IPS DF 4.7 (cell line): ENCODE measurements around the gene RIPK3.

Source experiments
- DNase-seq: peaks from one replicate; pipeline ENCODE4 v3.0.0-alpha.2; 2013; ENCODE audit warnings: low spot score; ENCODE audit errors: extremely low read depth

RIPK3 gene

GRCh38 chr14:24324024-24324423, 15.8 kb downstream of the RIPK3 start:
- no peak for DNase-seq

- no peak for DNase-seq
Measured at GRCh38 chr14:24323341-24323740, 16.4 kb downstream of the RIPK3 start.

GRCh38 chr14:24322672-24323071, 17.1 kb downstream of the RIPK3 start:
- DNase-seq, result no peak

- no peak for DNase-seq
Measured at GRCh38 chr14:24321212-24321975, 18.4 kb downstream of the RIPK3 start.

- no peak for DNase-seq
Measured at GRCh38 chr14:24317141-24317928, 22.5 kb downstream of the RIPK3 start.

- no peak for DNase-seq
Measured at GRCh38 chr14:24316597-24316950, 23.2 kb downstream of the RIPK3 start.

GRCh38 chr14:24315807-24316596, 23.8 kb downstream of the RIPK3 start:
- DNase-seq, result no peak

- DNase-seq, result no peak
Measured at GRCh38 chr14:24315243-24315806, 24.5 kb downstream of the RIPK3 start.

- no peak for DNase-seq
Measured at GRCh38 chr14:24314377-24315193, 25.2 kb downstream of the RIPK3 start.

GRCh38 chr14:24313913-24314312, 25.9 kb downstream of the RIPK3 start:
- no peak for DNase-seq

GRCh38 chr14:24312736-24313507, 26.9 kb downstream of the RIPK3 start:
- no peak for DNase-seq

- DNase-seq, result no peak
Measured at GRCh38 chr14:24311837-24312615, 27.8 kb downstream of the RIPK3 start.

- DNase-seq, result no peak
Measured at GRCh38 chr14:24310646-24311604, 28.9 kb downstream of the RIPK3 start, which contains the start of gene LTB4R. Gene LTB4R, plus strand, starts transcription at chr14:24311502. Its CDS starts 4,150 bp downstream, at chr14:24315652.

GRCh38 chr14:24310265-24310645, 29.5 kb downstream of the RIPK3 start:
- DNase-seq, result no peak

- DNase-seq, result no peak
Measured at GRCh38 chr14:24309538-24310264, 30.1 kb downstream of the RIPK3 start, which contains the start of gene LTB4R2. Gene LTB4R2, plus strand, starts transcription at chr14:24310140. Its CDS starts 525 bp downstream, at chr14:24310665.

GRCh38 chr14:24308342-24309124, 31.3 kb downstream of the RIPK3 start:
- no peak for DNase-seq
